Measurements from ENCODE around the gene SIDT1.

SIDT1 gene

DNA sequence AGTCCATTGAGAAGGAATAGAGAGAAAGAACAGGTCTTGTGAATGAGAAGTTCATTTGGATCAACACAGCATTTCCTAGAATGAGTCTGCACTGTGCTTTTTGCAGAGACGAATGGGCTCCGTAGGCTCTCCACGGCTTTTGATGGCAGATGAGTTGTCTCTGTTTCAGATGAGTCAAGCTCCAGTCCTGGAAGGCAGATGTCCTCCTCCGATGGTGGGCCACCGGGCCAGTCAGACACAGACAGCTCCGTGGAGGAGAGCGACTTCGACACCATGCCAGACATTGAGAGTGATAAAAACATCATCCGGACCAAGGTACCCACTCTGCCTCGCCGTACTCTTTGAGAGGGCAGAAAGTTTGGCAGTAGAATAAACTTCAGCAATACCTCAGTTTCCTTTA lies 70.5 kb downstream of the SIDT1 start:
- H3K9me3 ChIP-seq (ENCODE audit: control insufficient read depth in 1 of 2, low read length in 2 of 2) = no peaks in the 10 kb centered on the region
- peaks cover 0 to 5% of the 10 kb centered on the region in 2 donors for H3K4me1 ChIP-seq (ENCODE audit: control insufficient read depth in 1 of 2, insufficient read depth in 2 of 2, low read length in 2 of 2)
- no peaks in the 10 kb centered on the region for H3K27me3 ChIP-seq (ENCODE audit: control insufficient read depth in 1 of 2, insufficient read depth in 2 of 2, low read length in 2 of 2)
- H3K9ac ChIP-seq (ENCODE audit: low read depth in 1 of 2, low read length in 2 of 2) = no peak overlapping the region
- peaks cover 0 to under 1% of the 10 kb centered on the region in 2 donors for H3K36me3 ChIP-seq (ENCODE audit: control insufficient read depth in 1 of 2, insufficient read depth in 2 of 2, low read length in 2 of 2)
- no peak overlapping the region for H3K4me3 ChIP-seq (ENCODE audit: low read depth in 1 of 2, low read length in 2 of 2)
- no peak overlapping the region for H3K27ac ChIP-seq (ENCODE audit: low read depth, low read length)

DNA sequence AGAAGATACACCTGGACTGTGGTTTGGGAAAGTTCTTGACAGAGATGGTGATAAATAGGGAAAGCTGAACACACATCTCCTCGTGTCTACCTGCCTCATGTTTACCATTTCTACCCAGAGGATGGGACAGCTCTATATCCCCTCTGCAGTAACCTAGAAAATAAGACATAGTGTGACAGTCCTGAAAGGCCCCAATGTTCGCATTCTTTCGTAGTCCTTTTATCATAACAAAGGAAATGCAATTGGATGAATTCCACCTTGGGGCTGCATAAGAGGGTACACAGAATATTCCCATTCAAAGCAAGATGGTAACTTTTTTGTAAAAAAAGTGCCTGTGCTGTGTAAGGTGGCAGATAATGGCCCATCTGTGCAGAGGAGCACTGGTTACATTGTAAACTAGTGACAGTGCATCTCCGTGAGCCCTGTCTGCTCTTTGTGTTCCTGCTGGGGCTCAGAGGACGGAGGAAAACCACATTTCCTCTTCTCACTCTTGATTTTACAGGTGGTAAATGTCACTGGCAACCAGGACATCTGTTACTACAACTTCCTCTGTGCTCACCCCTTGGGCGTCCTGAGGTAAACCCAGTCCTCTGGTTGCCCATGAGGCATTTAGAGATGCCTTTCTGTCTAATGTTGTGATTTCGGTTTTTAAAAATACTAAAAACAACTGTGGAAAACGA lies 74.3 kb downstream of the SIDT1 start:
- H3K27me3 ChIP-seq (ENCODE audit: control insufficient read depth in 1 of 2, insufficient read depth in 2 of 2, low read length in 2 of 2) = no peaks in the 10 kb centered on the region
- H3K9me3 ChIP-seq (ENCODE audit: control insufficient read depth in 1 of 2, low read length in 2 of 2) = no peaks in the 10 kb centered on the region
- no peak overlapping the region for H3K27ac ChIP-seq (ENCODE audit: low read depth, low read length)
- H3K4me3 ChIP-seq (ENCODE audit: low read depth in 1 of 2, low read length in 2 of 2) = no peak overlapping the region
- peaks cover 3 to 8% of the 10 kb centered on the region in 2 donors for H3K36me3 ChIP-seq (ENCODE audit: control insufficient read depth in 1 of 2, insufficient read depth in 2 of 2, low read length in 2 of 2)
- H3K9ac ChIP-seq (ENCODE audit: low read depth in 1 of 2, low read length in 2 of 2) = no peak overlapping the region
- peaks cover 0 to 5% of the 10 kb centered on the region in 2 donors for H3K4me1 ChIP-seq (ENCODE audit: control insufficient read depth in 1 of 2, insufficient read depth in 2 of 2, low read length in 2 of 2)

DNA sequence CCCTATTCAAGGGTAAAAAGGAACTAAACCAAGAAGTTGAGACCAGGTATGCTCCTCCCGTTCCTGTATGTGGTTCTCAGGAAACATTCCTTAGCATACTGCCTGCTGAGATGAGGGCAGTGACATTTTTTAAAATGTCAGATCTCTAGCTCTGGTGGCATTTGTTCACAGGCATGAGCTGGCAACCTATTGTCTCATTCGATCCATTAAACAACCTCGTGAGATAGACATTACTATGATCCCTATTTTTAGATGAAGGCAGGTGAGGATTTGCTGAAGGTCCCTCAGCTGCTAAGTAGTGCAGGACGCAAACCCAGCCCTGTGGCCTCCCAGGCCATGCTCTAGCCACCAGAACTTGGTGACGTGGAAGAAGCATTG lies 74.9 kb downstream of the SIDT1 start:
- no peaks in the 10 kb centered on the region for H3K9me3 ChIP-seq (ENCODE audit: control insufficient read depth in 1 of 2, low read length in 2 of 2)
- H3K27me3 ChIP-seq (ENCODE audit: control insufficient read depth in 1 of 2, insufficient read depth in 2 of 2, low read length in 2 of 2) = no peaks in the 10 kb centered on the region
- peaks cover 0 to 5% of the 10 kb centered on the region in 2 donors for H3K4me1 ChIP-seq (ENCODE audit: control insufficient read depth in 1 of 2, insufficient read depth in 2 of 2, low read length in 2 of 2)
- peaks cover 3 to 12% of the 10 kb centered on the region in 2 donors for H3K36me3 ChIP-seq (ENCODE audit: control insufficient read depth in 1 of 2, insufficient read depth in 2 of 2, low read length in 2 of 2)
- no peak overlapping the region for H3K9ac ChIP-seq (ENCODE audit: low read depth in 1 of 2, low read length in 2 of 2)
- H3K4me3 ChIP-seq (ENCODE audit: low read depth in 1 of 2, low read length in 2 of 2) = no peak overlapping the region
- H3K27ac ChIP-seq (ENCODE audit: low read depth, low read length) = no peak overlapping the region

DNA sequence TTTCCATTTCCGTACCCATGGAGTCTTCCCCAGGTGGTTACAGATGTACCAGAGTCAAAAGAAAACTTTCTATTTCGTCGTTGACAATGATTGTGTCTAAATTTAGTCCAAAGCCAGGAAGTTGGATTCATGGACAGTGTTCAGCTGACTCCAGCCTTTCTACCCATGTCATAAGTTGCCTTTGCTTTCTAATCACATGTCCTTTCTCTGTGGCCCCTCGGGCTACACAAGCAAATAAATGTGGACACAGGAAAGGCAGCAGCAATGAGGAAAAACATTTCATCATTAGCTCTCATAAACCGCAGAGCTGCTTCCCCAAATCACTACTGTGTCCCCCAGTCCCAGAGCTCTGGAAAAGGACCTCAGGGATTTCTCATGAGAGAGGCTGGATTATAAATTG lies 82.0 kb downstream of the SIDT1 start:
- no peaks in the 10 kb centered on the region for H3K4me1 ChIP-seq (ENCODE audit: control insufficient read depth in 1 of 2, insufficient read depth in 2 of 2, low read length in 2 of 2)
- H3K27ac ChIP-seq (ENCODE audit: low read depth, low read length) = no peak overlapping the region
- no peaks in the 10 kb centered on the region for H3K27me3 ChIP-seq (ENCODE audit: control insufficient read depth in 1 of 2, insufficient read depth in 2 of 2, low read length in 2 of 2)
- H3K9me3 ChIP-seq (ENCODE audit: control insufficient read depth in 1 of 2, low read length in 2 of 2) = no peaks in the 10 kb centered on the region
- H3K9ac ChIP-seq (ENCODE audit: low read depth in 1 of 2, low read length in 2 of 2) = no peak overlapping the region
- H3K4me3 ChIP-seq (ENCODE audit: low read depth in 1 of 2, low read length in 2 of 2) = no peak overlapping the region
- H3K36me3 ChIP-seq (ENCODE audit: control insufficient read depth in 1 of 2, insufficient read depth in 2 of 2, low read length in 2 of 2) = peaks cover 3 to 14% of the 10 kb centered on the region in 2 donors

DNA sequence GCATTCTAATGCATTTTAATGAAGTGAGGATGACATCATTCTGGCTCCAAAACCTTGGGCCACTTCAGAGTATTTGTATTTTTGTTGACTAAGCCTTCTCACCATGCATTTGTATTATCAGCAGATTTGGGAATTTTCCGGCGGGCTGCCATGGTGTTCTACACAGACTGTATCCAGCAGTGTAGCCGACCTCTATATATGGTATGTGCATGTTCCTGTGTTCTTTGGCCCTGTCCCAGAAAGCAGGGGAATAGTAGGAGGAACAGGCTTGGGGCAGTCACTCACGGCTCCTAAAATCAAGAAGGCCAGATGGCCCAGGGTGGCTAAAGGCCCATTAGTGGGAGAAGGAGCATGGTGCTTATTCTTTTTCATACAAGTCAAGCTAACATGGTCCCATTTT lies 83.6 kb downstream of the SIDT1 start:
- Histone ChIP-seq H3K4me3 (ENCODE audit: low read depth in 1 of 2, low read length in 2 of 2) (no peak overlapping the region), H3K27me3 (ENCODE audit: control insufficient read depth in 1 of 2, insufficient read depth in 2 of 2, low read length in 2 of 2) (no peaks in the 10 kb centered on the region), H3K9me3 (ENCODE audit: control insufficient read depth in 1 of 2, low read length in 2 of 2) (no peaks in the 10 kb centered on the region), H3K9ac (ENCODE audit: low read depth in 1 of 2, low read length in 2 of 2) (no peak overlapping the region), H3K36me3 (ENCODE audit: control insufficient read depth in 1 of 2, insufficient read depth in 2 of 2, low read length in 2 of 2) (peaks cover under 1 to 11% of the 10 kb centered on the region in 2 donors), H3K4me1 (ENCODE audit: control insufficient read depth in 1 of 2, insufficient read depth in 2 of 2, low read length in 2 of 2) (no peaks in the 10 kb centered on the region), H3K27ac (ENCODE audit: low read depth, low read length) (no peak overlapping the region)

DNA sequence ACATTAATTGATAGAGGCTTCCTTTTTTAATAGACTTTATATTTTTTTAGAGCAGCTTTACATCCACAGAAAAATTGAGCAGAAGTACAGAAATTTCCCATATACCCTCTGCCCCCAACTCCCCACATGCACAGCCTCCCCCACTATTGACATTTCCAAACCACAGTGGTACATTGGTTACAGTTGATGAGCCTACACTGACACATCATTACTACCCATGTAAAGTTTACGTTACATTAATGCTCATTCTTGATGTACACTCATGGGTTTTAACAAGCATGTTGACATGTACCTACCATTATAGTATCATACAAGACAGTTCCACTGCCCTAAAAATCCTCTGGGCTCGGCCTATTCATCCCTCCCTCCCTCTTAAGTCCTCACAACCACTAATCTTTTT lies 85.4 kb downstream of the SIDT1 start:
- H3K9me3 ChIP-seq (ENCODE audit: control insufficient read depth in 1 of 2, low read length in 2 of 2) = no peaks in the 10 kb centered on the region
- H3K36me3 ChIP-seq (ENCODE audit: control insufficient read depth in 1 of 2, insufficient read depth in 2 of 2, low read length in 2 of 2) = peaks cover 0 to 4% of the 10 kb centered on the region in 2 donors
- H3K4me3 ChIP-seq (ENCODE audit: low read depth in 1 of 2, low read length in 2 of 2) = no peak overlapping the region
- no peak overlapping the region for H3K9ac ChIP-seq (ENCODE audit: low read depth in 1 of 2, low read length in 2 of 2)
- no peaks in the 10 kb centered on the region for H3K27me3 ChIP-seq (ENCODE audit: control insufficient read depth in 1 of 2, insufficient read depth in 2 of 2, low read length in 2 of 2)
- H3K27ac ChIP-seq (ENCODE audit: low read depth, low read length) = no peak overlapping the region
- no peaks in the 10 kb centered on the region for H3K4me1 ChIP-seq (ENCODE audit: control insufficient read depth in 1 of 2, insufficient read depth in 2 of 2, low read length in 2 of 2)

DNA sequence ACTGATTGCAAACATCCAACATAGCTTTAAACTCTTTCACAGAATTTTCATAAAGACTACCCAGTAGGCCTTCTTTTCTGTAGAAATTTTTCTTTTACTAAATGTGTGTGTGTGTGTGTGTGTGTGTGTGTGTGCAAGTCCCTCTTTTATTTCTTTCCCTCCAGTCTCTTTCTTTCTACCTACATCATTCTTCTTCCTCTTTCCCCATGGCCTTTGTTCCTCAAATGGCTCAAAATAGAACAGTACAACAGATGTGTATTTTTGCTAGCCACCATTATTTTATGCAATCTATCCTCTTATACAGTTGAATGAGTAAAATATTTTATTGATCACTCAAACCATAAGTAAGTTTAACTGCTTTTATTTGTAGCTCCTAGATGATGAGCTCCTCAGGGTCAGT lies 87.7 kb downstream of the SIDT1 start:
- Histone ChIP-seq H3K9me3 (ENCODE audit: control insufficient read depth in 1 of 2, low read length in 2 of 2) (no peaks in the 10 kb centered on the region), H3K9ac (ENCODE audit: low read depth in 1 of 2, low read length in 2 of 2) (no peak overlapping the region), H3K27me3 (ENCODE audit: control insufficient read depth in 1 of 2, insufficient read depth in 2 of 2, low read length in 2 of 2) (no peaks in the 10 kb centered on the region), H3K4me1 (ENCODE audit: control insufficient read depth in 1 of 2, insufficient read depth in 2 of 2, low read length in 2 of 2) (no peaks in the 10 kb centered on the region), H3K27ac (ENCODE audit: low read depth, low read length) (no peak overlapping the region), H3K36me3 (ENCODE audit: control insufficient read depth in 1 of 2, insufficient read depth in 2 of 2, low read length in 2 of 2) (no peaks in the 10 kb centered on the region), H3K4me3 (ENCODE audit: low read depth in 1 of 2, low read length in 2 of 2) (no peak overlapping the region)

DNA sequence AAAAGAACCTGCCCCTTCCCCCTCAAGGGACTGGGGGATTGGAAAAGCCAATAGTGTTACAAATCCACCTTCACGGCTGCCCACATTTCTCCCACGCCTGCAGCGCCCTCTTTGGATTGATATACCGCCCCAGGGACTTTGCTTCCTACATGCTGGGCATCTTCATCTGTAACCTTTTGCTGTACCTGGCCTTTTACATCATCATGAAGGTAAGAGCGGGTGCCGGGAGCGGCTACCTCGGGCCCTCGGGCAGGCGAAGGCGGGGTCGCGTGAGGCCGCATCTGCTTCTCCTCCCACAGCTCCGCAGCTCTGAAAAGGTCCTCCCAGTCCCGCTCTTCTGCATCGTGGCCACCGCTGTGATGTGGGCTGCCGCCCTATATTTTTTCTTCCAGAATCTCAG lies 91.0 kb downstream of the SIDT1 start:
- H3K4me3 ChIP-seq (ENCODE audit: low read depth in 1 of 2, low read length in 2 of 2) = no peak overlapping the region
- H3K36me3 ChIP-seq (ENCODE audit: control insufficient read depth in 1 of 2, insufficient read depth in 2 of 2, low read length in 2 of 2) = peaks cover 3 to 8% of the 10 kb centered on the region in 2 donors
- H3K27me3 ChIP-seq (ENCODE audit: control insufficient read depth in 1 of 2, insufficient read depth in 2 of 2, low read length in 2 of 2) = no peaks in the 10 kb centered on the region
- H3K9me3 ChIP-seq (ENCODE audit: control insufficient read depth in 1 of 2, low read length in 2 of 2) = no peaks in the 10 kb centered on the region
- peaks cover 0 to 8% of the 10 kb centered on the region in 2 donors for H3K4me1 ChIP-seq (ENCODE audit: control insufficient read depth in 1 of 2, insufficient read depth in 2 of 2, low read length in 2 of 2)
- no peak overlapping the region for H3K27ac ChIP-seq (ENCODE audit: low read depth, low read length)
- H3K9ac ChIP-seq (ENCODE audit: low read depth in 1 of 2, low read length in 2 of 2) = no peak overlapping the region

DNA sequence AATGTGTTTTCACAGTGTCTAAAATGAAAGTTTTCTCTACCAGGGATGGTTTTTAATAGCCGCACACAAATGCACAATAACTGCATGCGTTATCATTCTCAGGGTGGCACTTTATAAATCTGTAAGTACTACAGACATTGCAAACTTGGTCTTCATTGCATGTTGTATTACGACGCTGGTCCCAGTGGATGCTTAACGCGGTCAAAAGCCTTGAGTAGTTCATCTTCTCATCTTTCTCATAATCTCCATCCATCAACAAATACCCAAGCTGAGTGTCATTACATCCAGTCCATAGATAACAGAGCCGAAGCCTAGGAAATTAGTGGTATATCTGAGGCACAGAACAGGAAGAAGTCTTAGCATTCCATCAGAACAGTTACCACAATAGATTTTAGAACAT lies 91.5 kb downstream of the SIDT1 start:
- Histone ChIP-seq H3K27me3 (ENCODE audit: control insufficient read depth in 1 of 2, insufficient read depth in 2 of 2, low read length in 2 of 2) (no peaks in the 10 kb centered on the region), H3K36me3 (ENCODE audit: control insufficient read depth in 1 of 2, insufficient read depth in 2 of 2, low read length in 2 of 2) (peaks cover 3 to 13% of the 10 kb centered on the region in 2 donors), H3K27ac (ENCODE audit: low read depth, low read length) (no peak overlapping the region), H3K4me3 (ENCODE audit: low read depth in 1 of 2, low read length in 2 of 2) (no peak overlapping the region), H3K9ac (ENCODE audit: low read depth in 1 of 2, low read length in 2 of 2) (no peak overlapping the region), H3K9me3 (ENCODE audit: control insufficient read depth in 1 of 2, low read length in 2 of 2) (no peaks in the 10 kb centered on the region), H3K4me1 (ENCODE audit: control insufficient read depth in 1 of 2, insufficient read depth in 2 of 2, low read length in 2 of 2) (peaks cover 0 to 8% of the 10 kb centered on the region in 2 donors)

DNA sequence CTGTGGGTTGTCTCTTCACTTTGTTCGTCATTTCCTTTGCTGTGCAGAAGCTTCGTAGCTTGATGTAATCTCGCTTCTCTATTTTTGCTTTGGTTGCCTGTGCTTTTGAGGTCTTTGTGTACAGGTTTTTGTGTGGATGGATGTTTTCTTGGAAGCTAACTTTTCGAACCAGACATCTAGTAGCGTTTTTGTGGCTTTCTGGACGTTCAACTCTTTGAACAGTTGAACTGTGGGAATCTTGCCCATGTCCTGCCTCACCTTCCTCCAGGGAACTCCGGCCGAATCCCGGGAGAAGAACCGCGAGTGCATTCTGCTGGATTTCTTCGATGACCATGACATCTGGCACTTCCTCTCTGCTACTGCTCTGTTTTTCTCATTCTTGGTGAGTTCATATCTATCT lies 93.5 kb downstream of the SIDT1 start:
- Histone ChIP-seq H3K9me3 (ENCODE audit: control insufficient read depth in 1 of 2, low read length in 2 of 2) (no peaks in the 10 kb centered on the region), H3K27me3 (ENCODE audit: control insufficient read depth in 1 of 2, insufficient read depth in 2 of 2, low read length in 2 of 2) (no peaks in the 10 kb centered on the region), H3K36me3 (ENCODE audit: control insufficient read depth in 1 of 2, insufficient read depth in 2 of 2, low read length in 2 of 2) (peaks cover 3 to 17% of the 10 kb centered on the region in 2 donors), H3K4me3 (ENCODE audit: low read depth in 1 of 2, low read length in 2 of 2) (no peak overlapping the region), H3K9ac (ENCODE audit: low read depth in 1 of 2, low read length in 2 of 2) (no peak overlapping the region), H3K4me1 (ENCODE audit: control insufficient read depth in 1 of 2, insufficient read depth in 2 of 2, low read length in 2 of 2) (peaks cover 0 to 8% of the 10 kb centered on the region in 2 donors), H3K27ac (ENCODE audit: low read depth, low read length) (no peak overlapping the region)
